GM12865 (cell line): ENCODE measurements around the gene HPS5.

Source experiments
- DNase-seq: peaks from one replicate; pipeline ENCODE4 v3.0.0; 2010; ENCODE audit warnings: low read depth
- H3K4me3 ChIP-seq: 2 replicates; pipeline ENCODE4 v1.5.1; 2011; ENCODE audit warnings: mild to moderate bottlenecking, low read depth, low read length, control low read depth
- TF ChIP-seq, protein P1 (sequence below): IDR thresholded peaks from 2 replicates; pipeline ENCODE4 v1.5.1; 2011; ENCODE audit warnings: low read length, control low read depth, low read depth, inconsistent platforms; ENCODE audit not compliant: insufficient read depth; ENCODE audit errors: missing control alignments

The HPS5 gene

DNA sequence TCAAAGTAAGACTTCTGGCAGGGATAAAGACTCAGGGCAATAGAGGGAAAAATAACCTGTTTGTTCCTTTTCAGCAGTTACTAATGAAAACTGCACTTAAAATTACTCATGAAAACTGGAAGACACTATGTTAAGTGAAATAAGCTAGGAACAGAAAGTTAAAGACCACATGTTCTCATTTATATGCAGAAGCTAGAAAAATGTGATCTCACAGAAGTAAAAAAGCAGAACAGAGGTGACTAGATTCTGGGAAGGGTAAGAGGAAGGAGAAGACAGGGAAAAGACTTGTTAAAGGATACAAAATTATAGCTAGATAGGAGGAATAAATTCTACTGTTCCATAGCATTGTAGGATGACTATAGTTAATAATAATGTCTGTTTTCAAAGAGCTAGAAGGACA is 22.2 kb downstream of the HPS5 start:
- H3K4me3 ChIP-seq = no peak overlapping the region
- TF ChIP-seq, protein P1, sequence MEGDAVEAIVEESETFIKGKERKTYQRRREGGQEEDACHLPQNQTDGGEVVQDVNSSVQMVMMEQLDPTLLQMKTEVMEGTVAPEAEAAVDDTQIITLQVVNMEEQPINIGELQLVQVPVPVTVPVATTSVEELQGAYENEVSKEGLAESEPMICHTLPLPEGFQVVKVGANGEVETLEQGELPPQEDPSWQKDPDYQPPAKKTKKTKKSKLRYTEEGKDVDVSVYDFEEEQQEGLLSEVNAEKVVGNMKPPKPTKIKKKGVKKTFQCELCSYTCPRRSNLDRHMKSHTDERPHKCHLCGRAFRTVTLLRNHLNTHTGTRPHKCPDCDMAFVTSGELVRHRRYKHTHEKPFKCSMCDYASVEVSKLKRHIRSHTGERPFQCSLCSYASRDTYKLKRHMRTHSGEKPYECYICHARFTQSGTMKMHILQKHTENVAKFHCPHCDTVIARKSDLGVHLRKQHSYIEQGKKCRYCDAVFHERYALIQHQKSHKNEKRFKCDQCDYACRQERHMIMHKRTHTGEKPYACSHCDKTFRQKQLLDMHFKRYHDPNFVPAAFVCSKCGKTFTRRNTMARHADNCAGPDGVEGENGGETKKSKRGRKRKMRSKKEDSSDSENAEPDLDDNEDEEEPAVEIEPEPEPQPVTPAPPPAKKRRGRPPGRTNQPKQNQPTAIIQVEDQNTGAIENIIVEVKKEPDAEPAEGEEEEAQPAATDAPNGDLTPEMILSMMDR = no peak
- DNase-seq = no peak

DNA sequence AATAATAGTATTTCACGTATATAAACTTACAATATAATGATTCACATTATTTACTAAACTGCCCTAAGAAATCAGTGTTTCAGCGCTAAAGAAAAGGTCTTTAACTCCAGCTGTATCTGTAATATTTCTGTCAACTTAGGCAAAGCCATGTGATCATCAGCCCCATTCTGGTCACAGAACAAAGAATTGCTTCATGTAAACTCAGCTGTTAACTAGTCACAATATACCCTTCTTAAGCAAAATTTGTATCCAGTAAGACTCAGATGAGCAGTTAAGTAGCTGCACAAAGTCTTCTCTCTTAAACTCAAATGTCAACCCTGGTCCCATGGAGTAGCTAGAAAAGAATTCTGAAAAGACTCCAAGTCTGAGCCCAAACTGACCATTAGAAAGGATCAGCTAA is 26.6 kb downstream of the HPS5 start:
- no peak overlapping the region for H3K4me3 ChIP-seq
- DNase-seq = no peak
- TF ChIP-seq, protein P1 = no peak

DNA sequence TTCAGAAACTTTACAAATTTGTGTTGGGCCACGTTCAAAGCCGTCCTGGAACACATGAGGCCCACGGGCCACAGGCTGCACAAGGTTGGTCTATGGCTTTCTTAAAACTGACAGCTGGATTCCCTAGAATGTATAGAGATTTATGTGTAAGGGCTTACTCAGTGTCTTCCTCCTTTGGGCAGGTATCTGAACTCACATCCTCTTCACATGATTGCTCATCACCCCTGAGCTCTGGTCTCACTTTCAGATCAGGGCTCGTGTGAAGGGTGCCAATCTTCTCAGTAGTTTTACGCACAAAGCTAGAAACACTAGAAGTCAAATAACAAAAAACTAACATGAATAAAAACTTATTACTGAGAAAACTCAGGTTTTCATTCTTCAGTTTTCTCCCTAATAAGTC is 27.1 kb downstream of the HPS5 start:
- TF ChIP-seq, protein P1 = no peak
- no peak overlapping the region for H3K4me3 ChIP-seq
- peak; percentile 41 for DNase-seq

DNA sequence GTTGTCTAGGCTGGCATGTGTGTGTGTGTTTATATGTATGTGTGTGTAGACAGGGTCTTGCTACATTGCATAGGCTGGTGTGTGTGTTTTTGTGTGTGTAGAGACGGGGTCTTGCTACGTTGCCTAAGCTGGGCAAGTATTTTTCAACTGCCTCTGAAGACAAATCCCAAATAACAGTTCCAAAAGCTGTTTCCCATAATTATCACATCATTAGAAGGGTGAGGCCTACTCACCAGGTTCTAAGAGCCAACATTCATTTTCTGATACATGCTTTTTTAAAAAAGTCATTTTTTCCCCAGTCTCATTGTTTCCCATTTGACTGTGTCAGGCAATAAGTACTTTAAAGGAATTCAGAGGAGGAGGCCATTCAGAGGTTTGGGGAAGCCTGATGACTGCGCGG is 33.0 kb downstream of the HPS5 start:
- TF ChIP-seq, protein P1 = no peak
- no peak for DNase-seq
- no peak overlapping the region for H3K4me3 ChIP-seq

DNA sequence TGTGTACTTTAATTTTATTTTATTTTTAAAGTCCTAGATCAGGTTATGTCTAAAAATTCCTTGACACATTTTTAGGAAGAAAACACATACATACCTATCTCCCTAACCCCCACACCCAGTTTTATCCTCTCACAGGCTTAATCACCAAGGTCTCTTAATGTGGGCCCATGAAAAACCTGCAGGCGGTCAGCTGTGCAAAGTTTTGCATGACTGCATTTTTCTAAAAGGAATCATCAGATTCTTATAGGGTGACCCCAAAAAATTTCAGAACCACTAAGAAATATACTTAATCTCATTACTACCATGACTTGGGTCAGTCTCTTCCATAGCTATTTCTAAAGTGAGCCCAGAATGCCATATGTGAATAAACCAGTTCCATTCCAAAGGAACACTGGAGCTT is 36.1 kb downstream of the HPS5 start:
- no peak overlapping the region for H3K4me3 ChIP-seq
- TF ChIP-seq, protein P1 = no peak
- no peak for DNase-seq

DNA sequence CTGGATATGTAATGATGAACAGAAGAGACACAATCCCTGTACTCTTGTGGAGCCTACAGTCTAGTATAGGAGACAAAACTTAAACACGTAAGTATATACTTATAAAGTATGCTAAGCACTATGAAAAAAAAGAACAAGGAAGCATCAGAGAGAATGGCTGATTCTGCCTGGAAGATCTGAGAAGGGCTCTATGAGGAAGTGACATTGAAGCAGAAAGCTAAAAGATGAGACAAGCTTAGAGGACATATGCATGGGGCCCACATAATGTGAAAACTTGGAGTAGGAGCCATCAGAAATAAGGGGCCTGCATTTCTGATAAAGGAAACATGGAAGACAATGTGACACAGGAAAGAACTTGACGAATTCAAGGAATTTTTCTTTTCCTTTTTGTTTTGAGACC is 39.3 kb downstream of the HPS5 start:
- no peak overlapping the region for H3K4me3 ChIP-seq
- TF ChIP-seq, protein P1 = no peak
- DNase-seq = no peak

DNA sequence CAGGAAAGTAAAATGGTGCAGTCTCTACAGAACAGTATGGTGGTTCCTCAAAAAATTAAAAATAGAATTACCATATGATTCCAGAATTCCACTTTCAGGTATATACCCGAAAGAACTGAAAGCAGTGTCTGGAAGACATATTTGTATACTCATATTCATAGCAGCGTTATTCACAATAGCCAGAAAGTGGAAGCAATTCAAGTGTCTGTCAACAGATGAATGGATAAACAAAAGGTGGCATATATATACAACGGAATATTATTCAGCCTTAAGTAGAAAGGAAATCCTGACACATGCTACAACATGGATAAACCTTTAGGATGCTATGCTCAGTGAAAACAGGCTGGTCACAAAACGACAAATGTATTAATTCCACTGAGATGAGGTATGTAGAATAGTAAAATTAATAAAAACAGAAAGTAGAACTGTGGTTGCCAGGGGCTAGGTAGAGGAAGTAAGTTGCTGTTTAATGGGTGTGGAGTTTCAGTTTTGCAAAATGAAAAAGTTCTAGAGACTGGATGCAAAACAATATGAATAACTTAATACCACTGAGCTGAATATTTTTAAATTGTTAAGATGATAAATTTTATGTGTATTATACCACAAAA is 41.4 kb downstream of the HPS5 start:
- peak overlapping the region; percentile 29 for H3K4me3 ChIP-seq
- TF ChIP-seq, protein P1 = no peak
- peak; percentile 63 for DNase-seq
